Measurements from ENCODE around the gene FBXL17. TPM values are rescaled to one million over a fixed set of nuclear protein-coding genes. Genes with fewer than 3 reads are reported as not detected.
A peak's percentile ranks its signal among the peaks of the same experiment; 100 is the strongest.

The FBXL17 gene
- total and polyA plus RNA-seq, 2 of the 4 experiments (the other 2 are of a cell fraction): 3.9 to 8.1 TPM

DNA sequence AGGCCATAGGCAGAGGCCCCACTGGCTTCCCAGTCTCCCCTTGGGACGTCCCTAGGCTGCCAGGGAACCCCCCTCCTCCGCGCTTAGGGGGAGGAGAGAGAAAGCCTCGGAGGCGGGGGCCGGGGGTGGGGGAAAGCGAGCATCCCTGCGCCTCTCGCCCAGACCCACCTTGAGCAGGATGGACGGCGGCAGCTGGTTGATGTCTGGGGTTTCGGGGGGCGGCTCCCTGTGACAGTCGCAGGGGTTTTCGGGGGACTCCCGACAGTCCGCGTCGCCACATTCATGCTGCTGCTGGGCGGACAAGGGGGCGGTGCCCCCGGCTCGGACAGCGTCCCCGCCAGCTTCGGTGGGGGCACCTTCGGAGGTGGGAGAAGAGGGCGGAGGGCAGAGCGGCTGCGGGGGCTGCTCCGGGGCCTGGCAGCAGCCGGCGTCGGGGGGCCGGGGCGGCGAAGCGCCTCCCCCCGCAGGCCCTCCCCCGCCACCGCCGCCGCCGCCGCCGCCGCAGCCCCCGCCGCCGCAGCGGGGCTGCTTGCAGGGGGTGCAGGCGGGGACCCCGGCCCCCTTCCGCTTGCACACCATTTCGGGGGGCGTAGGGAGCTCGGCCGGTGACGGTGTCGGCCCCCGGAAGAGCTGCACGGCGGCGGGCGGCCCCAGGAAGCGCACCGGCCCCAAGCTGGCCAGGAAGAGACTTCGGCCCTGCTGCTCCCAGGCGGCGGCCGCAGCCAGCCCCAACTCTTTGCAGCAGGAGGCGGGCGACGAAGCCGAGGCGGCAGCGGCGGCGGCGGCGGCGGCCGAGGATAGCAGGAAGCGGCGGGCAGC, 1.2 kb downstream of the FBXL17 start:
- peak; percentile 28 for ATAC-seq (ENCODE audit: low read depth)
- H3K4me2 ChIP-seq (ENCODE audit: low read depth, low read length): peak overlapping the region; percentile 90
- H3K4me3 ChIP-seq (ENCODE audit: insufficient read depth, low read depth, low read length): peak overlapping the region; percentile 84
- H3K18ac ChIP-seq (ENCODE audit: low read depth, low read length): no peak overlapping the region
- no peak overlapping the region for H2AK5ac ChIP-seq (ENCODE audit: low read depth, low read length)
- H3K27me3 ChIP-seq (ENCODE audit: control insufficient read depth, insufficient read depth, low read length): no peaks in the 10 kb centered on the region
- peak overlapping the region; percentile 76 for H3K27ac ChIP-seq (ENCODE audit: insufficient read depth, low read length)
- H3K9me1 ChIP-seq (ENCODE audit: insufficient read depth, low read length): no peaks in the 10 kb centered on the region; the same call in 1 of the 2 replicates
- H4K91ac ChIP-seq (ENCODE audit: insufficient read depth, low read depth, low read length): no peak overlapping the region
- H2BK20ac ChIP-seq (ENCODE audit: low read depth, low read length): no peak overlapping the region
- dilution Hi-C loops (cut with HindIII; ENCODE audit: low sequenced_read_pairs, unreplicated experiment): no loop called here
- BruUV-seq (replicated peaks): no TSS peak
- in situ Hi-C loops (cut with MboI; ENCODE audit: low sequenced_read_pairs): no loop called here
- no peak overlapping the region; a peak in 1 of 4 replicates for H4K8ac ChIP-seq (ENCODE audit: low read depth in 2 of 2, low read length in 2 of 2)
- 0 out of 2 replicates have a peak, but pooled peaks cover 1% of the 10 kb centered on the region for H3K4me1 ChIP-seq (ENCODE audit: control insufficient read depth, insufficient read depth, low read length)
- peaks cover 1% of the 10 kb centered on the region; the same call in 1 of the 2 replicates for H3K9me3 ChIP-seq (ENCODE audit: control insufficient read depth, insufficient read depth, low read length)
- CTCF ChIA-PET: no interaction called here
- H2AK9ac ChIP-seq (replicated peaks; ENCODE audit: low read depth, low read length, poor library complexity): peak overlapping the region; percentile 65
- WGBS, 2 experiments (ENCODE audit: extremely low coverage in 2 of 2, insufficient read length in 1 of 2): 0% methylated on average over 18 of the region's 85 CpGs; no CpG with 5 or more reads in 1 of the 2 experiments
- no peaks in the 10 kb centered on the region for H3K36me3 ChIP-seq (ENCODE audit: control insufficient read depth, insufficient read depth, low read length)
- peaks cover 17 to 27% of the 10 kb centered on the region in 2 experiments for H3K79me1 ChIP-seq (ENCODE audit: low read depth in 1 of 2, low read length in 2 of 2)
- peak overlapping the region; percentile 96 for H2AFZ ChIP-seq (replicated peaks; ENCODE audit: low read length, poor library complexity)
- H2BK120ac ChIP-seq (ENCODE audit: low read depth, low read length): no peak overlapping the region
- no peak overlapping the region for H2BK15ac ChIP-seq (ENCODE audit: low read depth, low read length)
- no peak overlapping the region for H4K5ac ChIP-seq (ENCODE audit: low read depth, low read length)
- peak; percentile 13 for DNase-seq
- H4K20me1 ChIP-seq (ENCODE audit: insufficient read depth, low read length): no peaks in the 10 kb centered on the region
- H3K14ac ChIP-seq (replicated peaks; ENCODE audit: low read depth, low read length): no peak overlapping the region
- H3K4ac ChIP-seq (ENCODE audit: low read depth, low read length): no peak overlapping the region
- intact Hi-C loops (cut with micrococcal nuclease): no loop called here
- TF ChIP-seq ELK1 (IDR thresholded peaks at IDR 0.05; ENCODE audit: borderline replicate concordance, low read depth, low read length): no peak
- TF ChIP-seq, protein P1, sequence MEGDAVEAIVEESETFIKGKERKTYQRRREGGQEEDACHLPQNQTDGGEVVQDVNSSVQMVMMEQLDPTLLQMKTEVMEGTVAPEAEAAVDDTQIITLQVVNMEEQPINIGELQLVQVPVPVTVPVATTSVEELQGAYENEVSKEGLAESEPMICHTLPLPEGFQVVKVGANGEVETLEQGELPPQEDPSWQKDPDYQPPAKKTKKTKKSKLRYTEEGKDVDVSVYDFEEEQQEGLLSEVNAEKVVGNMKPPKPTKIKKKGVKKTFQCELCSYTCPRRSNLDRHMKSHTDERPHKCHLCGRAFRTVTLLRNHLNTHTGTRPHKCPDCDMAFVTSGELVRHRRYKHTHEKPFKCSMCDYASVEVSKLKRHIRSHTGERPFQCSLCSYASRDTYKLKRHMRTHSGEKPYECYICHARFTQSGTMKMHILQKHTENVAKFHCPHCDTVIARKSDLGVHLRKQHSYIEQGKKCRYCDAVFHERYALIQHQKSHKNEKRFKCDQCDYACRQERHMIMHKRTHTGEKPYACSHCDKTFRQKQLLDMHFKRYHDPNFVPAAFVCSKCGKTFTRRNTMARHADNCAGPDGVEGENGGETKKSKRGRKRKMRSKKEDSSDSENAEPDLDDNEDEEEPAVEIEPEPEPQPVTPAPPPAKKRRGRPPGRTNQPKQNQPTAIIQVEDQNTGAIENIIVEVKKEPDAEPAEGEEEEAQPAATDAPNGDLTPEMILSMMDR (conservative IDR thresholded peaks at IDR 0.05; ENCODE audit: low read depth, low read length): no peak
- TF ChIP-seq FOS (IDR thresholded peaks at IDR 0.05; ENCODE audit: low read depth, low read length): no peak
- TF ChIP-seq POLR2A (IDR thresholded peaks at IDR 0.05; ENCODE audit: low read depth, low read length): no peak
- TF ChIP-seq NFE2L2 (IDR thresholded peaks at IDR 0.05; ENCODE audit: low read depth, low read length): no peak
- no peak for TF ChIP-seq RCOR1 (IDR thresholded peaks at IDR 0.05; ENCODE audit: insufficient replicate concordance, low read length)
- TF ChIP-seq RAD21 (IDR thresholded peaks at IDR 0.05; ENCODE audit: low read length): no peak
- TF ChIP-seq CEBPB (IDR thresholded peaks at IDR 0.05; ENCODE audit: low read depth, low read length): no peak
- no peak for TF ChIP-seq USF2 (IDR thresholded peaks at IDR 0.05; ENCODE audit: low read depth, low read length)
- no peak for TF ChIP-seq RFX5 (IDR thresholded peaks at IDR 0.05; ENCODE audit: low read depth, low read length)
- TF ChIP-seq CHD1 (IDR thresholded peaks at IDR 0.05; ENCODE audit: low read depth, low read length): no peak
- no peak for TF ChIP-seq MXI1 (IDR thresholded peaks at IDR 0.05; ENCODE audit: borderline replicate concordance, low read depth, low read length)
- TF ChIP-seq MAFK (IDR thresholded peaks at IDR 0.05; ENCODE audit: low read depth, low read length): no peak
- TF ChIP-seq MAZ (IDR thresholded peaks at IDR 0.05; ENCODE audit: borderline replicate concordance, low read depth, low read length): no peak
- no peak for TF ChIP-seq BHLHE40 (IDR thresholded peaks at IDR 0.05; ENCODE audit: low read depth, low read length)
- H3K23ac ChIP-seq (ENCODE audit: low read depth, low read length): no peak overlapping the region
- H3K56ac ChIP-seq (ENCODE audit: extremely low read depth, insufficient read depth, low read length): no peak overlapping the region; the same call in 1 of the 2 replicates
- H3K9ac ChIP-seq (ENCODE audit: low read depth, low read length): peak overlapping the region; percentile 37
- peak overlapping the region; percentile 69 for H2BK5ac ChIP-seq (ENCODE audit: low read depth, low read length, poor library complexity, severe bottlenecking)
- POLR2A ChIA-PET (ENCODE audit: unreplicated experiment): interaction anchor here (1.3 kb wide), 1 partner anchor 115 kb away, joined by 3 read pairs; no protein-coding TSS in a partner anchor

All from IMR-90 (cell line).